Measurements from ENCODE around the gene SNX3. TPM values are rescaled to one million over a fixed set of nuclear protein-coding genes. Genes with fewer than 3 reads are reported as not detected.

SNX3 gene
- total RNA-seq, 1 donor from 2014 or later: 178 TPM

- TF ChIP-seq CTCF (IDR thresholded peaks at IDR 0.05): no peak
- Mint-ChIP-seq H3K36me3 (ENCODE audit: low read depth) (no peaks in the 10 kb centered on the region), H3K27me3 (ENCODE audit: low read depth) (peaks cover 55% of the 10 kb centered on the region), H3K9me3 (ENCODE audit: low read depth) (no peaks in the 10 kb centered on the region), H3K27ac (ENCODE audit: unreplicated experiment) (no peak overlapping the region), H3K4me3 (ENCODE audit: unreplicated experiment) (no peak overlapping the region), H3K4me1 (ENCODE audit: low read depth) (no peaks in the 10 kb centered on the region)
- DNase-seq (ENCODE audit: low spot score): no peak
Measured at GRCh38 chr6:108187519-108187918, 73.3 kb downstream of the SNX3 start.

- no peak for TF ChIP-seq CTCF (IDR thresholded peaks at IDR 0.05)
- no peaks in the 10 kb centered on the region for H3K9me3 Mint-ChIP-seq (ENCODE audit: low read depth)
Measured at GRCh38 chr6:108186226-108186625, 74.6 kb downstream of the SNX3 start.

GRCh38 chr6:108180776-108181175 is 80.1 kb downstream of the SNX3 start:
- H3K9me3 Mint-ChIP-seq (ENCODE audit: low read depth): no peaks in the 10 kb centered on the region
- no peak overlapping the region for H3K27ac Mint-ChIP-seq (ENCODE audit: unreplicated experiment)
- H3K27me3 Mint-ChIP-seq (ENCODE audit: low read depth): peaks cover 69% of the 10 kb centered on the region
- H3K4me3 Mint-ChIP-seq (ENCODE audit: unreplicated experiment): no peak overlapping the region
- no peak for DNase-seq (ENCODE audit: low spot score)
- TF ChIP-seq CTCF (IDR thresholded peaks at IDR 0.05): no peak
- H3K36me3 Mint-ChIP-seq (ENCODE audit: low read depth): no peaks in the 10 kb centered on the region
- H3K4me1 Mint-ChIP-seq (ENCODE audit: low read depth): peaks cover 8% of the 10 kb centered on the region

More at GRCh38 chr6:108186226-108186625, 74.6 kb downstream of the SNX3 start:
- H3K4me3 Mint-ChIP-seq (ENCODE audit: unreplicated experiment): no peak overlapping the region
- H3K4me1 Mint-ChIP-seq (ENCODE audit: low read depth): no peaks in the 10 kb centered on the region
- H3K36me3 Mint-ChIP-seq (ENCODE audit: low read depth): no peaks in the 10 kb centered on the region
- peaks cover 61% of the 10 kb centered on the region for H3K27me3 Mint-ChIP-seq (ENCODE audit: low read depth)
- DNase-seq (ENCODE audit: low spot score): no peak
- H3K27ac Mint-ChIP-seq (ENCODE audit: unreplicated experiment): no peak overlapping the region

GRCh38 chr6:108180266-108180665 is 80.6 kb downstream of the SNX3 start:
- no peaks in the 10 kb centered on the region for H3K9me3 Mint-ChIP-seq (ENCODE audit: low read depth)
- no peak for DNase-seq (ENCODE audit: low spot score)
- H3K4me3 Mint-ChIP-seq (ENCODE audit: unreplicated experiment): no peak overlapping the region
- peaks cover 69% of the 10 kb centered on the region for H3K27me3 Mint-ChIP-seq (ENCODE audit: low read depth)
- no peak for TF ChIP-seq CTCF (IDR thresholded peaks at IDR 0.05)
- no peak overlapping the region for H3K27ac Mint-ChIP-seq (ENCODE audit: unreplicated experiment)
- peaks cover under 1% of the 10 kb centered on the region for H3K36me3 Mint-ChIP-seq (ENCODE audit: low read depth)
- H3K4me1 Mint-ChIP-seq (ENCODE audit: low read depth): peaks cover 13% of the 10 kb centered on the region

GRCh38 chr6:108179741-108180140 is 81.1 kb downstream of the SNX3 start:
- no peak for DNase-seq (ENCODE audit: low spot score)
- Mint-ChIP-seq H3K4me1 (ENCODE audit: low read depth) (peaks cover 17% of the 10 kb centered on the region), H3K36me3 (ENCODE audit: low read depth) (peaks cover 2% of the 10 kb centered on the region), H3K4me3 (ENCODE audit: unreplicated experiment) (no peak overlapping the region), H3K9me3 (ENCODE audit: low read depth) (no peaks in the 10 kb centered on the region), H3K27me3 (ENCODE audit: low read depth) (peaks cover 70% of the 10 kb centered on the region), H3K27ac (ENCODE audit: unreplicated experiment) (no peak overlapping the region)
- TF ChIP-seq CTCF (IDR thresholded peaks at IDR 0.05): no peak

Data from chondrocyte (in vitro differentiated cells).